NCI-H128 (cell line): ENCODE measurements around the gene TERT.
"Not testable (repeated sequence)": the region's sequence is repeated elsewhere in the genome, so short reads cannot be mapped to it uniquely, and the experiment has no call there.

Experiments used
- DNase-seq: peaks from one replicate; lab custom pipeline; 2025; ENCODE audit not compliant: unreplicated experiment; lab: John Stamatoyannopoulos, UW

Gene TERT

GRCh38 chr5:1331861-1332405 is 37.1 kb upstream of the TERT start:
- DNase-seq = no peak

- DNase-seq = no peak
Measured at GRCh38 chr5:1330847-1331831, 36.3 kb upstream of the TERT start.

GRCh38 chr5:1330146-1330846 is 35.4 kb upstream of the TERT start:
- DNase-seq = no peak

GRCh38 chr5:1329111-1329579 is 34.3 kb upstream of the TERT start:
- DNase-seq = no peak

- not testable (repeated sequence) for DNase-seq
Measured at GRCh38 chr5:1328237-1329110, 33.6 kb upstream of the TERT start.

GRCh38 chr5:1326901-1327756 is 32.3 kb upstream of the TERT start:
- not testable (repeated sequence) for DNase-seq

GRCh38 chr5:1326532-1326875 is 31.6 kb upstream of the TERT start:
- DNase-seq = not testable (repeated sequence)

GRCh38 chr5:1325870-1326531 is 31.1 kb upstream of the TERT start:
- DNase-seq = no peak

- DNase-seq = no peak
Measured at GRCh38 chr5:1325191-1325741, 30.4 kb upstream of the TERT start.

GRCh38 chr5:1324719-1325190 is 29.9 kb upstream of the TERT start:
- no peak for DNase-seq

- no peak for DNase-seq
Measured at GRCh38 chr5:1324301-1324700, 29.4 kb upstream of the TERT start.

- no peak for DNase-seq
Measured at GRCh38 chr5:1323803-1324173, 28.9 kb upstream of the TERT start.

- DNase-seq = no peak
Measured at GRCh38 chr5:1322955-1323802, 28.3 kb upstream of the TERT start.

GRCh38 chr5:1322036-1322900 is 27.4 kb upstream of the TERT start:
- DNase-seq = no peak

- DNase-seq = no peak
Measured at GRCh38 chr5:1321576-1321975, 26.7 kb upstream of the TERT start.

- DNase-seq = no peak
Measured at GRCh38 chr5:1320436-1321344, 25.8 kb upstream of the TERT start.
